ENCODE results near the gene CCSER2. TPM values are rescaled to one million over a fixed set of nuclear protein-coding genes. Genes with fewer than 3 reads are reported as not detected.
"Not testable (repeated sequence)": the region's sequence is repeated elsewhere in the genome, so short reads cannot be mapped to it uniquely, and the experiment has no call there.

Gene CCSER2
- total RNA-seq, 2 experiments from 2014 or later: 86.4 to 93.1 TPM

DNA sequence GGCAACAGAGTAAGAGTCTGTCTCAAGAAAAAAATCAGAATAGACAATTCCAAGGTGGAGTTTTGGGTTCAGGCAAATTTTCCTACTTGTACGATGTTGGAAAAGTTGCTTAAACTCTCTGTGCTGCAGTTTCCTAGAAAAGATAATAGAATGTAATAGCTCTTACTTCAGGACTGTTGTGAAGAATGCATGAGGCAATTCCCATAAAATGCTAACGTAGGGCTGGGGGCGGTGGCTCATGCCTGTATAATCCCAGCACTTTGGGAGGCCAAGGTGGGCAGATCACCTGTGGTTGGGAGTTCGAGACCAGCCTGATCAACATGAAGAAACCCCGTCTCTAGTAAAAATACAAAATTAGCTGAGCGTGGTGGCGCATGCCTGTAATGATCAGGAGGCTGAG is 121.0 kb downstream of the CCSER2 start:
- POLR2A ChIA-PET, H3K4me3 Mint-ChIP-seq, H3K4me1 Mint-ChIP-seq, H3K27me3 Mint-ChIP-seq, H3K9me3 Mint-ChIP-seq, H3K27ac Mint-ChIP-seq, DNase-seq: not testable (repeated sequence)
- peaks cover 48% of the 10 kb centered on the region for H3K36me3 Mint-ChIP-seq (ENCODE audit: low read depth)
- CTCF ChIA-PET: interaction anchor here (0.6 kb wide), 1 partner anchor 71 kb away, joined by 3 read pairs; no protein-coding TSS in a partner anchor

DNA sequence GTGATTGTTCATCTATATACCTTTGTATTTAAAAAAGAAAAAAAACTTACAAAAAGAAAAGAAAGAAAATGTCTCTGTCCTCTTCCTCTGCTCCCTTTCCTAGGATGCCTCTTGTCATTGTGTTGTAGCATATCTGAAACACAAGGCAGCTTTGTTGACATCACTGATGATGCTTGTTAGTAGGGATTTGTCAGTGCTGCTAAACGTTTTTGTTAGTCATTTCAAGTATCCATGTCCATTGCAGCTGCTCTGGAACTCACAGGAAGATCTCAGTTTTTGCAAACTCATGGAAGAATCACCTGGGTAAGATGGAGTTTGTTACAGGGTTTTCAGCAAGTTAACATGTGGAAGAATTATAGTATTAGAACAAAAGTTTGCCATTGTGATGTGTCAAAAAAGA is 123.6 kb downstream of the CCSER2 start:
- DNase-seq: no peak
- Mint-ChIP-seq H3K4me3 (no peak overlapping the region), H3K27me3 (no peaks in the 10 kb centered on the region), H3K36me3 (ENCODE audit: low read depth) (peaks cover 48% of the 10 kb centered on the region), H3K9me3 (peaks cover 5% of the 10 kb centered on the region), H3K27ac (no peak overlapping the region), H3K4me1 (peaks cover 1% of the 10 kb centered on the region)
- ChIA-PET CTCF (no interaction called here), POLR2A (no interaction called here)

DNA sequence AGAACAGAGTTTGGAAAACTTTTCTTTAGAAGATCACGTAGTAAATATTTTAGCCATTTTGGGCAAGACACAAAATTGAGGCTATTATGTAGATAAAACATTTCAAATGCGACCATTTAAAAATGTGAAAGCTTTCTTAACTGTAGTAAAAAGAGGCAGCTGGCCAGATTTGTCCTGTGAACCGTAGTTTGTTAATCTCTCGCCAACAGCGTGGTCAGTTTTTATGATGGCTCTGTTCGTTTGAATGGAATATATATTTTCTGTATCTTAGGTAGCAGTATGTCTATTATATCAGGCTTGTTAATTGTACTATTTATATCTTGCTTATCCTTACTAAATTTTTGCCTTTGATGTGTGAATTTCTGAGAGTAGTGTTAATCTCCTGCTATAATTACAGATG is 124.9 kb downstream of the CCSER2 start:
- DNase-seq: no peak
- H3K27me3 Mint-ChIP-seq: no peaks in the 10 kb centered on the region
- H3K4me1 Mint-ChIP-seq: peaks cover 1% of the 10 kb centered on the region
- POLR2A ChIA-PET: no interaction called here
- CTCF ChIA-PET: no interaction called here
- no peak overlapping the region for H3K4me3 Mint-ChIP-seq
- no peak overlapping the region for H3K27ac Mint-ChIP-seq
- peaks cover 9% of the 10 kb centered on the region for H3K9me3 Mint-ChIP-seq
- peaks cover 42% of the 10 kb centered on the region for H3K36me3 Mint-ChIP-seq (ENCODE audit: low read depth)

DNA sequence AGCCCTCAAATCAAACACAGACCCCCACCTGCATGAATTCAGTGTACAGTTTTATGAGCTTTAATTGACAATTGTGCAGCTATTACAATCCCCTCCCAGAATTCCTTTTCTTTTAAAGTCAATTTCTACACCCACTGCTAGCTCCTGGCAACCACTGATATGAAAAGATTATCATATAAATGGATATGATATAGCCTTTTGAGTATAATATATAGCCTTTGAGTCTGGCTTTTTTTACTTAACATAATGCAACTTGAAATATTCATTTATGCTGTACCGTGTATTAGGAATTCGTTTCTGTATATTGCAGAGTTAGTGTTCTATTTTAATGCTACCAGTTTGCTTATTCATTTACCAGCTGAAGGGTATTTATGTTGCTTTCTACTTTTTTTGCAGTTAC is 127.7 kb downstream of the CCSER2 start:
- peaks cover 18% of the 10 kb centered on the region for H3K9me3 Mint-ChIP-seq
- POLR2A ChIA-PET: no interaction called here
- H3K36me3 Mint-ChIP-seq (ENCODE audit: low read depth): peaks cover 48% of the 10 kb centered on the region
- H3K27ac Mint-ChIP-seq: no peak overlapping the region
- CTCF ChIA-PET: interaction anchor here (0.6 to 1.2 kb wide), 2 partner anchors 11 to 102 kb away, joined by 3 to 4 read pairs; no protein-coding TSS in a partner anchor
- no peaks in the 10 kb centered on the region for H3K27me3 Mint-ChIP-seq
- H3K4me1 Mint-ChIP-seq: peaks cover 1% of the 10 kb centered on the region
- DNase-seq: no peak
- H3K4me3 Mint-ChIP-seq: no peak overlapping the region

DNA sequence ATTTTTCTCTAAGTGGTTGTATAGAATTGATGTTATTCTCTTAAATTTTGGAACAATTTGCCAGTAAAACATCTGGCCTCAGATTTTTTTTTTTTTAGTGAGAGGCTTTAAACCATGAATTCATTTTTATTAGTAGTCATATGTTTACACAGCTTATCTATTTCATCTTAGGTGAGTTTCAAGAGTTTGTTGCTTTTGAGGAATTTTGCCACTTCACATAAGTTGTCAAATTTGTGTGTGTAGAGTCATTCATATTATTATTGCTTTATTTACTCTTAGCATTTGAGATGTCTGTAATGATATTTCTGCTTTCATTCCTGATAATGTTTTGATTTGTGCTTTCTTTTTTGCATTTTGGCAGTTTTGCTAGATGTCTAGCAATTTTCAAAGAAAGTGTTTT is 132.1 kb downstream of the CCSER2 start:
- Mint-ChIP-seq H3K9me3 (peaks cover 13% of the 10 kb centered on the region), H3K4me1 (peaks cover 3% of the 10 kb centered on the region), H3K4me3 (no peak overlapping the region), H3K27me3 (no peaks in the 10 kb centered on the region), H3K27ac (no peak overlapping the region), H3K36me3 (ENCODE audit: low read depth) (peaks cover 42% of the 10 kb centered on the region)
- CTCF ChIA-PET: no interaction called here
- DNase-seq: no peak
- POLR2A ChIA-PET: no interaction called here

DNA sequence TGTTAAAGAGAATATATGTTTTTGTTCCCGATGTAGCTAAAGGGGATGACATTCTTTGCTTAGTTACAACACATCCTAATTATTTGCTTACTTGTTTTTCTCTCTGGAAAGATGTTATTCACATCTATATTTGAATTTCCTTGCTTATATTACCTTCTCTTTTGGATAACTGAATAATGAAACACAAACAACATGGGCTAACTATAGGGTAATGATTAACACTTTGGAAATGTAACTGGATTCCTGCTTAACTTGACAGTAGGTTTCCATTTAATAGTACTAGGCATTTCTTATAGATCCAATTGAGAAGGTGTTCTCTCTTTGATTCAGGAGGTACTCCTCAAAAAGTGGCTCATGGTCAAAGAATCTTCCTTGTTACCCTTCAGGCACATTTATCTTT is 141.1 kb downstream of the CCSER2 start:
- POLR2A ChIA-PET: no interaction called here
- Mint-ChIP-seq H3K27ac (no peak overlapping the region), H3K4me1 (no peaks in the 10 kb centered on the region), H3K27me3 (no peaks in the 10 kb centered on the region), H3K4me3 (no peak overlapping the region), H3K36me3 (ENCODE audit: low read depth) (peaks cover 42% of the 10 kb centered on the region), H3K9me3 (no peaks in the 10 kb centered on the region)
- DNase-seq: no peak
- CTCF ChIA-PET: no interaction called here

DNA sequence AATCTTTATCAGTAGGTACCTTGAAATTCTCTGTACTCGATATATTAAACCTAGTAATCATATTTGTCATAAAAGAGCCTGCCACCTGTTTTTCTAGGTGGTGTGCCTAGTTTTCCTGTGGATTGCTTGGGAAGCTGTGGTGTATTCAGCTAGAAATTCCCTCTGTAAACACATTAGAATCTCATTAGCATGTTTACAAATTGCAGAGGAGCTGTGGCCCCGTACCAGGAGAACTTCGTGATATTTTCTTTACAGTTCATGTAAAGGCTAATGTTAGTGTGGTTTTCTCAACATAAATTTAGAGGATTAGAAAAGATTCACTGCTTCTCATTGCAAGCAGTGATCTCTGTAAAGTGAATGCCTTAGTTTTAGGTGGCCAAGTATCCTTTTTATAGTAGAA is 144.7 kb downstream of the CCSER2 start:
- Mint-ChIP-seq H3K36me3 (ENCODE audit: low read depth) (peaks cover 33% of the 10 kb centered on the region), H3K9me3 (no peaks in the 10 kb centered on the region), H3K4me3 (no peak overlapping the region), H3K27ac (no peak overlapping the region), H3K4me1 (peaks cover 2% of the 10 kb centered on the region), H3K27me3 (no peaks in the 10 kb centered on the region)
- no peak for DNase-seq
- ChIA-PET POLR2A (interaction anchor here (0.6 kb wide), 1 partner anchor 97 kb away, joined by 3 read pairs; no protein-coding TSS in a partner anchor), CTCF (no interaction called here)

DNA sequence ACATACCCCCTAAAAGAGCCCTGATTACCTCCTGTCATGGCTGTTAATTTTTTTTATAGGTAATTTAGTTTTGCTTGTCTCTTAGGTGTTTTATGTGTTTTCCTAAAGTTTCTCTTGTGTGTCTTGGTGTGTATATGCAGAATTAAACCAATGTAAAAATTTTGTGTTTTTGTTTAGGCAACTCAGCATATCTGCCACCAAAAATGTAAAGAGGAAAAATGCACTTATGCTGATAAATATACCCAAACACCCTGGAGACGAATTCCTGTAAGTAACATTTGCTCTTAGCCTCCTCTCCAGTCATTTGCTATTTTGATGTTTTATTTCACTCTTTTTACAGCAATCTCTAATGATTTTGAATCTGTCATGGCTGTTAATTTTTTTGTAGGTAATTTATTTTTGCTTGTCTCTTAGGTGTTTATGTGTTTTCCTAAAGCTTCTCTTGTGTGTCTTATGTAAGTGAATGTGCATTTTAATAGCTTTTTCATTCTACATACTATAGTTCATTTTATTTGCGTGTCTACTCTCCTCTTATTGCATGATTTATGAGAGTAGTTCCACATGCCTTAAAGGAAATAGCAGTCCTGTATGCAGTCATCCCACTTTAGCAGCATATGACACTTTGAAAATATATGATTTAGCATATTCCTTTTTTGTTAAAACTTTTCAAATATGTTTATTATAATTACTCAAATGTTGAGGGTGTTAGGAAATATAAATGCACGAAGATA is 149.2 kb downstream of the CCSER2 start:
- H3K27ac Mint-ChIP-seq: no peak overlapping the region
- no peaks in the 10 kb centered on the region for H3K9me3 Mint-ChIP-seq

DNA sequence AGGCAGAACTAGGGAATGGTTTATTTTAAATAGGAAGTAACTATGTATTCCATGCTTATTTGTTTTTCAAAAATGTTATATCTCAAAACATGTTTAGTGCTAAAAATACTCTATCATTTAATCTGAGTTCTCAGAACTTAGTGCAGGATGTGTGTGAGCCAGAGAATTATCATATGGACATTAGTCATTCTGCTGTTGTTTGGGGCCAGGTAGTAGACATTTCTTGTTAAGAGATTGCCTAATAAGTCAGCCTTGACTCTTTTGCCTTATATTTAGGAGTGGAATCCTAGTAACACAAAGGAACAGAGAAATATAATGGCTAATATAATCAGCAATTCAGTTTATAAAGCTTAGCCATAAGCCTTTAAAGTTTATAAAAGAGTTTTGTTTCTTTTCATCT is 149.8 kb downstream of the CCSER2 start:
- DNase-seq: no peak
- ChIA-PET POLR2A (no interaction called here), CTCF (interaction anchor here (1.0 kb wide), 1 partner anchor 150 kb away, joined by 3 read pairs; the partner anchor contains the start of gene CCSER2)
- no peaks in the 10 kb centered on the region for H3K9me3 Mint-ChIP-seq
- H3K27ac Mint-ChIP-seq: no peak overlapping the region
- no peaks in the 10 kb centered on the region for H3K27me3 Mint-ChIP-seq
- H3K36me3 Mint-ChIP-seq (ENCODE audit: low read depth): peaks cover 33% of the 10 kb centered on the region
- peaks cover 5% of the 10 kb centered on the region for H3K4me1 Mint-ChIP-seq
- no peak overlapping the region for H3K4me3 Mint-ChIP-seq

More for the DNA sequence above, 149.2 kb downstream of the CCSER2 start:
- ChIA-PET POLR2A (no interaction called here), CTCF (no interaction called here)
- H3K36me3 Mint-ChIP-seq (ENCODE audit: low read depth): peaks cover 33% of the 10 kb centered on the region
- DNase-seq: no peak
- H3K27me3 Mint-ChIP-seq: no peaks in the 10 kb centered on the region
- peaks cover 5% of the 10 kb centered on the region for H3K4me1 Mint-ChIP-seq
- no peak overlapping the region for H3K4me3 Mint-ChIP-seq

DNA sequence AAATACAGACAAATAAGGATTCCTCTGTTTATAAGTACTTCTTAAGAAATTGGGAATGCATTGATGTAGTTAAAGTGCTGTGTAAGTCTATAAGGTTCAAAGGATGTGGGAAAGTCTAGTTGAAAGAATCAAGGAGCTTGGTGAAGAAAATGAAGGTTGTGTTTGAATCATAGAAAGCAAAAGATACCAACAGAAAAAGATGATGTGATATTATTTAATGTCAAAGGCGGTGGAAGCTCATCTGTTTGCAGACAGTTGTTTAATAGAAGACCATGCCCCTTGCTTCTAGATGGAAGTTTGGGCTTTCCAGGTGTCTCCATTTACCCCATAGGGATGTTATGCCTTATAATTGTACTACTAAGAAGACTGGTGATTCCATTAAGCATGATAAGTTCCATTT is 150.3 kb downstream of the CCSER2 start:
- Mint-ChIP-seq H3K27me3 (no peaks in the 10 kb centered on the region), H3K9me3 (no peaks in the 10 kb centered on the region), H3K27ac (no peak overlapping the region), H3K36me3 (ENCODE audit: low read depth) (peaks cover 33% of the 10 kb centered on the region), H3K4me1 (peaks cover 5% of the 10 kb centered on the region), H3K4me3 (no peak overlapping the region)
- ChIA-PET CTCF (interaction anchor here (1.0 to 1.1 kb wide), 2 partner anchors 150 to 211 kb away, joined by 3 to 4 read pairs; partner anchors contain the start of gene CCSER2), POLR2A (no interaction called here)
- no peak for DNase-seq

DNA sequence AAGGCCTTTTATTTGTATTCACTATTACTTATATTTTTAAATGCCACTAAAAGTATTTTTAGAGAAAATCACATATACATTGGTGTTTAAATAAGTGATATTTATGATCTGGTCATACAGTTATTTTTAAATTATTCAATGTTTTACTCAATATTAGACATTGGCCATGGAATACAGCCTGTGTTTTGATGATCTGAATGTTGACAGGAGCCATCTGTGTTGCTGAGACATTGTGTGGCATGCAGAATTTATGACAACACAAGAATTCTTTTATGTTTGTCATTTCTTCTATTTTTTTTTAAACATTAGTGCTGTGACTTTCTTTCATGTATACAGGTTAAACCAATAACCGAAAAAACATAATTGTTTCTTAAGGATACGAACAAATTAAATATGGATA is 156.2 kb downstream of the CCSER2 start:
- H3K27ac Mint-ChIP-seq: no peak overlapping the region
- H3K9me3 Mint-ChIP-seq: no peaks in the 10 kb centered on the region
- peaks cover 56% of the 10 kb centered on the region for H3K36me3 Mint-ChIP-seq (ENCODE audit: low read depth)
- DNase-seq: no peak
- ChIA-PET CTCF (no interaction called here), POLR2A (no interaction called here)
- H3K4me3 Mint-ChIP-seq: no peak overlapping the region
- H3K4me1 Mint-ChIP-seq: peaks cover 2% of the 10 kb centered on the region
- H3K27me3 Mint-ChIP-seq: no peaks in the 10 kb centered on the region

DNA sequence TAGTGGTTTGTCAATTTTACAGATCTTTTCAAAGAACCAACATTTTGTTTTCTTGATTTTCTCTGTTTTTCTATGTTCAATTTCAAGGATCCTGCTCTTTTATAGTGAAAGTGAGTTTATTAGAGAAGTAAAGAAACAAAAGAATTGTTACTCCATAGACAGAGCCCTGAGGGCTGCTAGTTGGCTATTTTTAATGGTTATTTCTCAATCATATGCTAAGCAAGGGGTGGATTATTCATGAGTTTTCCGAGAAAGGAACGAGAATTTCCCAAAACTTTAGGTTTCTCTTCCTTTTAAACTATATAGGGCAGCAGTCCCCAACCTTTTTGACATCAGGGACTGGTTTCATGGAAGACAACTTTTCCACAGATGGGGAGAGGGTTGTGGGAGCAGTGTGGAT is 165.0 kb downstream of the CCSER2 start:
- Mint-ChIP-seq H3K4me1 (peaks cover 13% of the 10 kb centered on the region), H3K27ac (no peak overlapping the region), H3K27me3 (no peaks in the 10 kb centered on the region), H3K9me3 (peaks cover 2% of the 10 kb centered on the region), H3K4me3 (no peak overlapping the region), H3K36me3 (ENCODE audit: low read depth) (peaks cover 43% of the 10 kb centered on the region)
- DNase-seq: no peak
- ChIA-PET POLR2A (no interaction called here), CTCF (interaction anchor here (0.6 kb wide), 1 partner anchor 270 kb away, joined by 5 read pairs; no protein-coding TSS in a partner anchor)

DNA sequence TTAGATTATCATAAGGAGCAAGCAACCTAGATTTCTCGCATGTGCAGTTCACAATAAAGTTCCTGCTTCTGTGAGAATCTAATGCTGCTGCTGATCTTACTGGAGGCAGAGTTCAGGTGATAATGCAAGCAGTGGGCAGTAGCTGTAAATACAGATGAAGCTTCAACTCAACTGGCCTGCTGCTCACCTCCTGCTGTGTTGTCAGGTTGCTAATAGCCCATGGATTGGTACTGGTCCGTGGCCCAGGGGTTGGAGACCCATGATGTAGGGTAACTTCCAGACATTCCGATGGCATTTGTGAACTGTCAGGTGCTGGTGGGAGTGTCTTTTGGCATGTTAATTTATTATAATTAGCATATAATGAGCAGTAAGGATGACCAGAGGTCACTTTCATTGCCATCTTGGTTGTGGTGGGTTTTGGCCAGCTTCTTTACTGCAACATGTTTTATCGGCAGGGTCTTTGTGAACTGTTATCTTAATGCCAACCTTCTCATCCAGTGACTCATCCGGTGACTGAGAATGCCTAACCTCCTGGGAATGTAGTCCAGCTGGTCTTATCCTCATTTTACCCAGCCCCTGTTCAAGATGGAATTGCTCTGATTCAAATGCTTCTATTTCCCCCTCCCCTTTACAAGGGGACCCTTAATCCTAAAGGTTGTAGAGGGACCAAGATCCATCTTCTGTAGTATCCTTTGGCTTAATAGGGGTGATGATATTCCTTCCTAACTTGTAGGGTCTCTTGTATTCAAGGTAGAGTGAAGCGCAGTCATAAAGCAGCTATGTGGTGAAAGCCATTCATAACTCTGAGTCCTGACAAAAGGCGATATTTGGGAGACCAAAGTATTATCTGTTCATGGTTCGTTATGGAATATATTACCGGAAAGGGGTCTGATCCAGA is 165.8 kb downstream of the CCSER2 start:
- no peak overlapping the region for H3K4me3 Mint-ChIP-seq

More for the DNA sequence above, 165.8 kb downstream of the CCSER2 start:
- Mint-ChIP-seq H3K27ac (no peak overlapping the region), H3K27me3 (no peaks in the 10 kb centered on the region), H3K36me3 (ENCODE audit: low read depth) (peaks cover 35% of the 10 kb centered on the region), H3K4me1 (peaks cover 13% of the 10 kb centered on the region), H3K9me3 (peaks cover 2% of the 10 kb centered on the region)
- no peak for DNase-seq
- ChIA-PET POLR2A (no interaction called here), CTCF (interaction anchor here (0.6 kb wide), 1 partner anchor 215 kb away, joined by 4 read pairs; no protein-coding TSS in a partner anchor)
